Erythroblast (primary cell): Measurements from ENCODE around the gene POLR1A.

Source experiments
- GATA1 ChIP-seq: IDR thresholded peaks from 2 replicates; pipeline ENCODE4 v1.6.1; 2011; ENCODE audit warnings: low read depth, mild to moderate bottlenecking, control low read depth, low read length, moderate library complexity
- POLR2A ChIP-seq: IDR thresholded peaks from 2 replicates; pipeline ENCODE4 v1.6.1; 2011; ENCODE audit warnings: mild to moderate bottlenecking, low read length

- no peak for TF ChIP-seq POLR2A
- no peak for TF ChIP-seq GATA1
These were observed 130.1 kb downstream of the POLR1A start for GRCh38 chr2:85975581-85975980.
